LNCAP (cell line): ENCODE results near the gene CCP110.

Source experiments
- TF ChIP-seq, protein P1 (sequence below): fragments of 450-650 bp; IDR thresholded peaks from 2 replicates; pipeline ENCODE4 v1.5.1; 2017; ENCODE audit warnings: mild to moderate bottlenecking

The CCP110 gene

DNA sequence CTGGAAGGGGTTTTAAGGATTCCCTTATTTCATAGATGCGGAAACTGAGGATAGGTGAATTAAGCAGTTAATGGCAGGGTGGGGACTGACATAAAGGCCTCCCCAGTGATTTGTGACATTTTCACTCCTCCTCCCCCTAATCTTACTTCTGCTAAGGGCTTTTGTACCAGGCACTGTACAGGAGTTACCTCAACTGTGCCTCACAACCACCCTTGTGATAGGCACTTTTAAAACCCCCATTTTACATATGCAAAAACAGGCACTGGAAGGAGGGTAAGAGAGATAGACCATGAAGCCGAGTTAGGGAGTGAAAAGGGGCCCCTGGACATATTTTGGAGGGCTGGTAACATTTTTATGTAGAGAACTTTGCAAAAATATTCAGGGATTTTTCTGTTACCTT lies 982 bp upstream of the CCP110 start:
- TF ChIP-seq, protein P1, sequence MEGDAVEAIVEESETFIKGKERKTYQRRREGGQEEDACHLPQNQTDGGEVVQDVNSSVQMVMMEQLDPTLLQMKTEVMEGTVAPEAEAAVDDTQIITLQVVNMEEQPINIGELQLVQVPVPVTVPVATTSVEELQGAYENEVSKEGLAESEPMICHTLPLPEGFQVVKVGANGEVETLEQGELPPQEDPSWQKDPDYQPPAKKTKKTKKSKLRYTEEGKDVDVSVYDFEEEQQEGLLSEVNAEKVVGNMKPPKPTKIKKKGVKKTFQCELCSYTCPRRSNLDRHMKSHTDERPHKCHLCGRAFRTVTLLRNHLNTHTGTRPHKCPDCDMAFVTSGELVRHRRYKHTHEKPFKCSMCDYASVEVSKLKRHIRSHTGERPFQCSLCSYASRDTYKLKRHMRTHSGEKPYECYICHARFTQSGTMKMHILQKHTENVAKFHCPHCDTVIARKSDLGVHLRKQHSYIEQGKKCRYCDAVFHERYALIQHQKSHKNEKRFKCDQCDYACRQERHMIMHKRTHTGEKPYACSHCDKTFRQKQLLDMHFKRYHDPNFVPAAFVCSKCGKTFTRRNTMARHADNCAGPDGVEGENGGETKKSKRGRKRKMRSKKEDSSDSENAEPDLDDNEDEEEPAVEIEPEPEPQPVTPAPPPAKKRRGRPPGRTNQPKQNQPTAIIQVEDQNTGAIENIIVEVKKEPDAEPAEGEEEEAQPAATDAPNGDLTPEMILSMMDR: no peak

DNA sequence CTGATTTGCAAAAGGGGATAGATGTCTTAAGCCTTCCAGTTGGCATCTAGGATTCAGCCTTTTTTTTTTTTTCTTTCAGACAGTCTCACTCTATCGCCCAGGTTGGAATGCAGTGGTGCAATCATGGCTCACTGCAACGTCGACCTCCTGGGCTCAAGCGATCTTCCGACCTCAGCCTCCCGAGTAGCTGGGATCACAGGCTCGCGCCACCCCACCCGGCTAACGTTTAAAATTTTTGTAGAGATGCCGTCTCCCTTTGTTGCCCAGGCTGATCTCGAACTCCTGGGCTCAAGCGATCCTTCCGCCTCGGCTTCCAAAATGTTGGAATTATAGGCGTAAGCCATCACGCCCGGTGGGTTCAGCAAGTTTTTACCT lies 571 bp upstream of the CCP110 start:
- TF ChIP-seq, protein P1: no peak

DNA sequence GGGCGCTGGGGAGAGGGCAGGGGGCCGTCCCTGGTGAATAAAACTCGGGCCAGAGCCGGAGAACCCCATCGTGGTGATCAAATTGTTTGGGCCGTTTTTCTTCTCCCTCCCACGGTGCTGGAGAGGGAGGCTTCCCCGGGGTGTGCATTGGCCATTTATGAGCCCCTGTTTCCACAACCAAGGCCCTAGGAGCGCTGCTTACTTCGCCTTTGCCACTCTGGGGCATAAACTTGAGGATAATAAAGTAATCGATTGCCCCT lies 544 bp downstream of the CCP110 start:
- TF ChIP-seq, protein P1: no peak

DNA sequence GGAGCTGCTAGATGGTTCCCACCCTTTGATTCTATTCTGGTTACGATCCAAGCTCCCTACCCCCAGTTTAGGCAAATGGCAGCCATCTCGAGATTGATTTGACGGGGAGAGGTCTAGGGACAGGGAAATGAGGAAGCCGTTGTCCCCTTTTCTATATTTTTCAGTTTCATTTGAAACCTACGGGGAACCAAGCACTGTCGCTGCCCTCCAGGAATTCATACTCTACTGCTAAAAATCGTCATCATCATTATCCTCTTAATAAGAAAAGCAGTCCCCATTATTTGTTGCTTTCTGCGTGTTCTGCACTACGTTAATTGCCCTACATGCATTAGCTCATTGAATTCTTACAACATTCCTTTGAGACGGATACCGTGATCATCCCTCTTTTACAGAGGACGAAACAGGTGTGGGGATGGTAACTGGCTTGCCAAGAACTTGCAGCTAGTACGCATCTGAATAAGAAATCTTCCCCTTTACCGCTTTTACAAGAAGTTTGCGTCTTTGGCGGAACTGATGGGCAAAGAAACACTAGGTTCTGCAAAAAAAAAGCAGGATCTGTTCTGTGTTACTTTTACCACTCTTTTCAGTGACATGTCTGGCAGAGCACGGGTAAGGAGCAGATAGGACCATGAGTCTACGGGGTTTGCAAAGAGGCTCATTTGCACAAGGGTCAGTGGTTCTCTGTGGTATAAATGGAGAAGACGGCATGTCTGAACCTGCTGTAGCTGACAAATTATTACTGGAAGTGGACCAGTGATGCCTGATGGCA lies 1.1 kb downstream of the CCP110 start:
- TF ChIP-seq, protein P1: no peak

DNA sequence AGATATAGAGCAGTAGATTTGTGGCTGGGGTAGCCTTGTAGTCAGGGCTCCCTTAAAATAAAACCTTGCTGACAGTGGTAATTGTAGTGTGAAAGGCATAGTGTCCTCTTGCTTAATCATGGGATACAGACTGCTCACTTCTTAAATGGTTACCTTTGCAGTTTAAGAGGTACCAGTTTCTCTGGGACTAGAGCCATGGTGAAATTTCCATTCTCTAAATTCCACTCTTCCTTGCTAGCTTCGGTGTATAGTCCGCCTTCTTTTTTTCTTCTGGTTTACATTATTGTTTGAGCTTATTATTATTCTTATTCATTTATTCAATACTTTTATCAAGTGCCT lies 1.6 kb downstream of the CCP110 start:
- TF ChIP-seq, protein P1: no peak

DNA sequence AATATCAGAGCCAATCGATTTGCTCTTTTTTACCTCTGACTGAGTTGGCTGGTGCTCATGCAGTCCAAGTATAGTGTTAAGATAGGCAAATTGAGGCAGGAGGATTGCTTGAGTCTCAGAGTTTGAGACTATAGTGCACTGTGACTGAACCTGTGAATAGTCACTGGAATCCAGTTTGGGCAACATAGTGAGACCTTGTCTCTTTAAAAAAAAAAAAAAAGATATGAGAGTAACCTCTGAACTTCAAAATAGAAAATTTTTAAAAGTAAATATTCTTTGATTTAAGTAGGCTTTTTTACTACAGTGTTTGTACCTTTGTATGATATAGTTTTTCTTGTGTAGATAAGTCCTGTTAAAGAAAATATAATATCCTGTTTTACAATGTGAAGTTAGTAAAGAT lies 3.4 kb downstream of the CCP110 start:
- TF ChIP-seq, protein P1: no peak

DNA sequence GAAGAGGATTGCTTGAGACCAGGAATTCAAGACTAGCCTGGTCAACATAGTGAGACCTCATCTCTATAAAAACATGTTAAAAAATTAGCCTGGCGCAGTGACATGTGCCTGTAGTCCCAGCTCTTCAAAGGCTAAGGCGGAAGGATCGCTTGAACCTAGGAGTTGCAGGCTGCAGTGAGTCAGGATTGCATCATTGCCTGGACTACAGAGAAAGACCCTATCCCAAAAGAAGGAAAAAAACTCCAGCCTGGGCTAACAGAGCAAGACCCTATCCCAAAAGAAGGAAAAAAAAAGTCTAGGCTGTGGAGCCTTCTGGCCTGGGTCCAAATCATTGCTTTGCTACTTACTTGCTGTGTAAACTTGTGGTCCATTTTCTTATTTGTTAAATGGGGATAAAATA lies 4.9 kb downstream of the CCP110 start:
- TF ChIP-seq, protein P1: no peak

DNA sequence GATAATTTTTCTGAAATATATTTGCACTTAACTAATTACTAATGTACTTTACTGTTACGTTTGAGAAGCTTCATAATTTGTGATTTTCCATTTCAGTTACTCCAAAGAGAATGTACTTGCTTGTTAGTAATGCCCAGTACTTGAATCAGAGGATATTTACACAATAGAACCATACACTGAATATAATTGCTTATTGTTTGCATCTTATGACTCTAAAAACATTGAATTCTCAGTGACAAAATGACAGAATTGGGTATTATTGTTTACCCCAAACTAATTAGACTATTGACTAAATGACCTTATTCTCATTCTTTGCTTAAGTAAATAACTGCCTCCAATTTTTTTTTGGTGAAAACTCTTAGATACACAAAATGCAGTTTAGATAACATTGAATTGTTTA lies 8.9 kb downstream of the CCP110 start:
- TF ChIP-seq, protein P1: no peak
